Esophagus squamous epithelium (tissue), 4 donors: ENCODE data around the gene RBM20.

Source experiments
- POLR2A ChIP-seq, 4 donors: fragments of 450-650 bp; IDR thresholded peaks; one replicate each; pipeline ENCODE4 v1.6.1; 2017; ENCODE audit warnings: antibody characterized with exemption in 4 of 4, mild to moderate bottlenecking in 4 of 4, moderate library complexity in 3 of 4
- TF ChIP-seq, protein P1 (sequence below), 6 experiments: fragments of 450-650 bp in 4 of 6; fragments of 200-600 bp in 2 of 6; sonication (generic) in 2 of 6; IDR thresholded peaks; one replicate each; pipeline ENCODE4 v1.5.1; 2016 to 2019; ENCODE audit warnings: antibody characterized with exemption in 6 of 6, mild to moderate bottlenecking in 4 of 6, moderate library complexity in 4 of 6

DNA sequence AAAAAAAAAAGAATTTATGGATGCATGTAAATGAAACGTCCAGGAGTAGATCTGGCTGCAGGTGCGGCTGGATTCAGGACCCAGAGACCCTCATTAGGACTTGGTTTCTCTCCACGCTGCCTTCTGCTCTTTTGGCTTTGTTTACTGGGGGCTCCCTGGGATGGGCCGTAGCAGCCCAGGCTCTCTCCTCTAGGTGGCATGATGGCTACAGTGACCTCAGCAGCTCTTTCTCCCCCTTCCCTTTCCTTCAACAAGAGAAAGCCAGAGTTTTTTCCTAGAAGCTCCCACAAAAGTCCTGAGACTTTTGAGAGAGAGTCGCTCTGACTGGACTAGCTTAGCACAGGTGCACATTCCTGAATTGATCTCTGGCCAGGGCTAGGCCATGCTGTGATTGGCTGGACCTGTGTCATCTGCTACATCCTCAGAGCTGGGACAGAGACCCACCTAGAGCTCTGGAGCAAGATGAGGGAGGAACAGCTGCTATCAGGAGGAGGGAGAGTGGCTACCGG lies 159.7 kb downstream of the RBM20 start:
- TF ChIP-seq, protein P1, sequence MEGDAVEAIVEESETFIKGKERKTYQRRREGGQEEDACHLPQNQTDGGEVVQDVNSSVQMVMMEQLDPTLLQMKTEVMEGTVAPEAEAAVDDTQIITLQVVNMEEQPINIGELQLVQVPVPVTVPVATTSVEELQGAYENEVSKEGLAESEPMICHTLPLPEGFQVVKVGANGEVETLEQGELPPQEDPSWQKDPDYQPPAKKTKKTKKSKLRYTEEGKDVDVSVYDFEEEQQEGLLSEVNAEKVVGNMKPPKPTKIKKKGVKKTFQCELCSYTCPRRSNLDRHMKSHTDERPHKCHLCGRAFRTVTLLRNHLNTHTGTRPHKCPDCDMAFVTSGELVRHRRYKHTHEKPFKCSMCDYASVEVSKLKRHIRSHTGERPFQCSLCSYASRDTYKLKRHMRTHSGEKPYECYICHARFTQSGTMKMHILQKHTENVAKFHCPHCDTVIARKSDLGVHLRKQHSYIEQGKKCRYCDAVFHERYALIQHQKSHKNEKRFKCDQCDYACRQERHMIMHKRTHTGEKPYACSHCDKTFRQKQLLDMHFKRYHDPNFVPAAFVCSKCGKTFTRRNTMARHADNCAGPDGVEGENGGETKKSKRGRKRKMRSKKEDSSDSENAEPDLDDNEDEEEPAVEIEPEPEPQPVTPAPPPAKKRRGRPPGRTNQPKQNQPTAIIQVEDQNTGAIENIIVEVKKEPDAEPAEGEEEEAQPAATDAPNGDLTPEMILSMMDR (IDR thresholded peaks at IDR 0.05): peak; percentile 51 to 69 (median 64)
- TF ChIP-seq POLR2A (IDR thresholded peaks at IDR 0.05): no peak
